NCI-H1930 (cell line): ENCODE measurements around the gene ACTR3C.
"Not testable (repeated sequence)": the region's sequence is repeated elsewhere in the genome, so short reads cannot be mapped to it uniquely, and the experiment has no call there.

Source experiments
- DNase-seq, 2 experiments: peaks; one replicate each; lab custom pipeline; 2025; lab: John Stamatoyannopoulos, UW

Gene ACTR3C

GRCh38 chr7:150312649-150313366, 10.5 kb downstream of the ACTR3C start:
- not testable (repeated sequence) for DNase-seq

- no peak for DNase-seq
These were observed 11.6 kb downstream of the ACTR3C start for GRCh38 chr7:150311711-150312110.

GRCh38 chr7:150311146-150311545, 12.2 kb downstream of the ACTR3C start:
- DNase-seq = no peak

GRCh38 chr7:150308575-150308974, 14.8 kb downstream of the ACTR3C start:
- no peak for DNase-seq

GRCh38 chr7:150307904-150308303, 15.4 kb downstream of the ACTR3C start:
- DNase-seq = no peak

- DNase-seq = no peak
These were observed 16.2 kb downstream of the ACTR3C start for GRCh38 chr7:150307129-150307528.

GRCh38 chr7:150306377-150306776, 17.0 kb downstream of the ACTR3C start:
- DNase-seq = not testable (repeated sequence)

- not testable (repeated sequence) for DNase-seq
These were observed 17.5 kb downstream of the ACTR3C start for GRCh38 chr7:150305903-150306284.

- DNase-seq = not testable (repeated sequence)
These were observed 18.0 kb downstream of the ACTR3C start for GRCh38 chr7:150305259-150305902.

GRCh38 chr7:150304499-150305258, 18.7 kb downstream of the ACTR3C start:
- not testable (repeated sequence) for DNase-seq

GRCh38 chr7:150302908-150303310, 20.4 kb downstream of the ACTR3C start:
- DNase-seq = not testable (repeated sequence)

- not testable (repeated sequence) for DNase-seq
These were observed 25.4 kb downstream of the ACTR3C start for GRCh38 chr7:150297978-150298377.

GRCh38 chr7:150296802-150297201, 26.5 kb downstream of the ACTR3C start:
- DNase-seq = not testable (repeated sequence)

- not testable (repeated sequence) for DNase-seq
These were observed 27.7 kb downstream of the ACTR3C start for GRCh38 chr7:150295614-150296013.

GRCh38 chr7:150295027-150295426, 28.3 kb downstream of the ACTR3C start:
- not testable (repeated sequence) for DNase-seq

GRCh38 chr7:150290317-150290716, 33.0 kb downstream of the ACTR3C start:
- peak in 1 of 2 experiments; percentile 9 for DNase-seq

- not testable (repeated sequence) for DNase-seq
These were observed 34.5 kb downstream of the ACTR3C start for GRCh38 chr7:150288816-150289215.

GRCh38 chr7:150287815-150288214, 35.5 kb downstream of the ACTR3C start:
- DNase-seq = not testable (repeated sequence)

GRCh38 chr7:150285849-150286754, 37.2 kb downstream of the ACTR3C start:
- peak in 1 of 2 experiments; percentile 17 for DNase-seq

- DNase-seq = not testable (repeated sequence)
These were observed 39.7 kb downstream of the ACTR3C start for GRCh38 chr7:150283608-150284007.

- not testable (repeated sequence) for DNase-seq
These were observed 40.2 kb downstream of the ACTR3C start for GRCh38 chr7:150283111-150283510.
